ENCODE data around the gene ABCA2.

Gene ABCA2

DNA sequence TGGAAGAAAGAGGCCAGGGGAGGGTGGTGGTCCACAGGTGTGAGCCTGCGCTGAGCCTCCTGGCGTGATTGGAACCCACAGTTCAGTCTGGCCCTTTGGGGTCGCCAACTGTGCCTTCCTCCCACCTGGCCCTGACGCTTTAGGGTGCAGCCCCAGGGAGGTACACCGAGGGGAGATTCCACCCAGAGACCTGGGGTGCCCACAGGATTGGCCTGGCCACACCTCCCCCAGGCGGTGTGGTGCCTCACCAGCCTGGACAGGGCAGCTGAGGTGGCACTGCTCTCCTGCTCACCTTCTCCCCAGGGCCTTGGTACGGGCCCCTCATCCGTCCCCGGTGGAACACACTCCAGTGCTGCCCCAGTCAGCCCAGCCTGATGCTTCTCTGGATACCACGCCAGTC lies 30.7 kb downstream of the ABCA2 start:
- Histone ChIP-seq H3K36me3 (ENCODE audit: insufficient read depth, low read length) (no peaks in the 10 kb centered on the region), H3K9me3 (ENCODE audit: insufficient read depth, low read depth, low read length) (no peaks in the 10 kb centered on the region), H4K20me1 (ENCODE audit: insufficient read depth, low read length, poor library complexity, severe bottlenecking) (peaks cover 12% of the 10 kb centered on the region), H3K9ac (ENCODE audit: low read depth, low read length, poor library complexity, severe bottlenecking) (no peak overlapping the region), H3K79me2 (ENCODE audit: insufficient read depth, low read length) (peaks cover 18% of the 10 kb centered on the region), H3F3A (ENCODE audit: low read depth) (no peaks in the 10 kb centered on the region), H3K4me1 (ENCODE audit: insufficient read depth, low read length, poor library complexity, severe bottlenecking) (peaks cover 18% of the 10 kb centered on the region), H3K27me3 (ENCODE audit: insufficient read depth, low read length, poor library complexity, severe bottlenecking) (no peaks in the 10 kb centered on the region), H3K4me2 (ENCODE audit: low read depth, low read length, poor library complexity, severe bottlenecking) (no peak overlapping the region), H2AFZ (ENCODE audit: low read length) (no peak overlapping the region), H3K4me3 (ENCODE audit: low read length, poor library complexity, severe bottlenecking) (no peak overlapping the region), H3K9me2 (replicated peaks; ENCODE audit: low read depth, low read length) (no peaks in the 10 kb centered on the region)
- TF ChIP-seq, protein P1, sequence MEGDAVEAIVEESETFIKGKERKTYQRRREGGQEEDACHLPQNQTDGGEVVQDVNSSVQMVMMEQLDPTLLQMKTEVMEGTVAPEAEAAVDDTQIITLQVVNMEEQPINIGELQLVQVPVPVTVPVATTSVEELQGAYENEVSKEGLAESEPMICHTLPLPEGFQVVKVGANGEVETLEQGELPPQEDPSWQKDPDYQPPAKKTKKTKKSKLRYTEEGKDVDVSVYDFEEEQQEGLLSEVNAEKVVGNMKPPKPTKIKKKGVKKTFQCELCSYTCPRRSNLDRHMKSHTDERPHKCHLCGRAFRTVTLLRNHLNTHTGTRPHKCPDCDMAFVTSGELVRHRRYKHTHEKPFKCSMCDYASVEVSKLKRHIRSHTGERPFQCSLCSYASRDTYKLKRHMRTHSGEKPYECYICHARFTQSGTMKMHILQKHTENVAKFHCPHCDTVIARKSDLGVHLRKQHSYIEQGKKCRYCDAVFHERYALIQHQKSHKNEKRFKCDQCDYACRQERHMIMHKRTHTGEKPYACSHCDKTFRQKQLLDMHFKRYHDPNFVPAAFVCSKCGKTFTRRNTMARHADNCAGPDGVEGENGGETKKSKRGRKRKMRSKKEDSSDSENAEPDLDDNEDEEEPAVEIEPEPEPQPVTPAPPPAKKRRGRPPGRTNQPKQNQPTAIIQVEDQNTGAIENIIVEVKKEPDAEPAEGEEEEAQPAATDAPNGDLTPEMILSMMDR (conservative IDR thresholded peaks at IDR 0.05; ENCODE audit: low read length) = no peak
- no peak for TF ChIP-seq EZH2phosphoT487 (IDR thresholded peaks at IDR 0.05; ENCODE audit: borderline replicate concordance)

DNA sequence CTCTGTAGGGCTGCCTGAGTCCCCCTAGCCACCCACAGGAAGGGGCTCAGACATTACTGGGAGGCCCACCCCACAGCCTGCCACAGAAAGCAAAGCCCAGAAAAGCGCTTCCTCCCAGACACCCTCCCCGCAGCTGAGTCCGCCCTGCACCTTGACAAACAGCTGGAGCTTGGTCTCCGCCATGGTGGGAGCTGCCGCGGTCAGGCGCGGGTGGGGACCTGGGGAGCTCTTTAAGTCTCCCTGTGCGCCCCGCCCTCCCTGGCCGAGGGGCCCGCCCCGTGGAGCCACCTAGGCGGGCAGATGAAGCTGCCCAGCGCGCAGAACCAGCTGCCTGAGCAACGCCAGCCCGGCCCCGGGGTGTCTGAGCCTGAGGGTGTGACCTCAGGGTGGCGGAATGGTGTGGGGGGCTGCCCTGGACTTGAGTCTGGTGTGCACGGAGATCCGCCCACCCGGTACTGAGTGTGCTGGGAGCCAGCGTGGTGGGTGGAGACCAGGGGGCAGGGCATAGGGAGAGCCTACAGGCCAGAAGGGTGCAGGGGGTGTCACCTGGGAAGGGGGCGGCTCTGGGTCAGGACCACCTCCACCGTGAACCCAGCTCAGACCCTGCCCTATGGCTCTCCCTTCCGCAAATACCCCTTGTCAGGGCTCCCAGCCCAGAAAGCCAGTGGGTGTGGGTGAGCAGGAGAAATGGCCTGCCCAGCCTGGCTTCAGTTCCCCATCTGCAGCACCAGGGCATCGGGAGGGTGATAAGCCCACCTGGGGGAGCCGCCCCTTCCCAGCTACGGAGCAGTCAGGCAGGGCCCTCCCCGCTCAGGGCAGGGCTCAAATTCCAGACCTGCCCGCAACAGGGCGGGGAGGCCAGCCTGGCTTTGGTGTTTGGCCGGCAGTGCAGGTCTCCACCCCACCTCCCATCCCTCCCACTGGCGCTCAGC lies 31.4 kb downstream of the ABCA2 start, which contains the start of gene CLIC3:
Gene CLIC3 (minus strand): TSS at position 208 of the 932 bp plus-strand sequence. CDS start 25 bp downstream, at position 183.
- Histone ChIP-seq H3K4me3 (ENCODE audit: low read length, poor library complexity, severe bottlenecking) (no peak within 1 kb of the TSS), H3K4me1 (ENCODE audit: insufficient read depth, low read length, poor library complexity, severe bottlenecking) (peaks cover 18% of the 10 kb centered on the region), H2AFZ (ENCODE audit: low read length) (no peak within 1 kb of the TSS)

DNA sequence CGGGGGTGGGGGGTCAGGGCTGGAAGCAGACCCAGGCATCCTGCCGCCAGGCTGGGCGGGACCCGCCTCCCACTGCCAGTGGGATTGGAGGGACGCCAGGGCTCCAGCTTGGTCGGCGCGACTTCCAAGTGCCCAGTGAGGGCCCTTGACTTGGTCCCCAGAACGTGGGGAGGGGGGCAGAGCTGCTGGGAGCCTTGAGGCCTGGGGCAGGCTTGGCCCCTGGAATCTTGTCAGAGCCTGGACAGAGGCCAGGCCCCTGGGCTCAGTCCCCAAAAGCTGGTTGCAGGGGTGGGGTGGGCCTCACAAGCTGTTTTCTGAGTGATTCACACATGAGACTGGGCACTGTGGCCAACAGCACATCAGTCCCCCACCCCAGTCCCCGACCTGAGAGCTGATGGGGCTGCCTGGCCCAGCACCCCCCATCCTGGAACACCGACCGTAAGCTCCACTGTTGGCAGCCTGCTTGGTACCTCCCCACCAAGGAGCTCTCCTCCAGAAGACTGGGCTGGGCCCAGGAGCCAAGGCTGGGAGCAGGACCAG lies 32.2 kb downstream of the ABCA2 start:
- H3K4me2 ChIP-seq (ENCODE audit: low read depth, low read length, poor library complexity, severe bottlenecking) = no peak overlapping the region
- H3K36me3 ChIP-seq (ENCODE audit: insufficient read depth, low read length) = no peaks in the 10 kb centered on the region
- peaks cover 18% of the 10 kb centered on the region for H3K4me1 ChIP-seq (ENCODE audit: insufficient read depth, low read length, poor library complexity, severe bottlenecking)
- TF ChIP-seq EZH2phosphoT487 (IDR thresholded peaks at IDR 0.05; ENCODE audit: borderline replicate concordance) = no peak
- TF ChIP-seq, protein P1 (conservative IDR thresholded peaks at IDR 0.05; ENCODE audit: low read length) = no peak
- no peaks in the 10 kb centered on the region for H3K9me2 ChIP-seq (replicated peaks; ENCODE audit: low read depth, low read length)
- no peaks in the 10 kb centered on the region for H3F3A ChIP-seq (ENCODE audit: low read depth)
- peaks cover 12% of the 10 kb centered on the region for H4K20me1 ChIP-seq (ENCODE audit: insufficient read depth, low read length, poor library complexity, severe bottlenecking)
- peak overlapping the region; percentile 17 for H3K9ac ChIP-seq (ENCODE audit: low read depth, low read length, poor library complexity, severe bottlenecking)
- no peak overlapping the region for H2AFZ ChIP-seq (ENCODE audit: low read length)
- no peak overlapping the region for H3K4me3 ChIP-seq (ENCODE audit: low read length, poor library complexity, severe bottlenecking)
- H3K79me2 ChIP-seq (ENCODE audit: insufficient read depth, low read length) = peaks cover 18% of the 10 kb centered on the region
- H3K9me3 ChIP-seq (ENCODE audit: insufficient read depth, low read depth, low read length) = no peaks in the 10 kb centered on the region
- H3K27me3 ChIP-seq (ENCODE audit: insufficient read depth, low read length, poor library complexity, severe bottlenecking) = no peaks in the 10 kb centered on the region

More for the DNA sequence above, 31.4 kb downstream of the ABCA2 start, which contains the start of gene CLIC3:
- Histone ChIP-seq H3K27me3 (ENCODE audit: insufficient read depth, low read length, poor library complexity, severe bottlenecking) (no peaks in the 10 kb centered on the region), H3K4me2 (ENCODE audit: low read depth, low read length, poor library complexity, severe bottlenecking) (no peak within 1 kb of the TSS), H4K20me1 (ENCODE audit: insufficient read depth, low read length, poor library complexity, severe bottlenecking) (peaks cover 12% of the 10 kb centered on the region), H3K36me3 (ENCODE audit: insufficient read depth, low read length) (no peaks in the 10 kb centered on the region), H3K9me3 (ENCODE audit: insufficient read depth, low read depth, low read length) (no peaks in the 10 kb centered on the region), H3K79me2 (ENCODE audit: insufficient read depth, low read length) (peaks cover 18% of the 10 kb centered on the region), H3K9me2 (replicated peaks; ENCODE audit: low read depth, low read length) (no peaks in the 10 kb centered on the region), H3F3A (ENCODE audit: low read depth) (no peaks in the 10 kb centered on the region), H3K9ac (ENCODE audit: low read depth, low read length, poor library complexity, severe bottlenecking) (peak within 1 kb of the TSS; percentile 17)
- TF ChIP-seq, protein P1 (conservative IDR thresholded peaks at IDR 0.05; ENCODE audit: low read length) = no peak
- TF ChIP-seq EZH2phosphoT487 (IDR thresholded peaks at IDR 0.05; ENCODE audit: borderline replicate concordance) = no peak
